ENCODE results near the gene UQCR11. TPM values are rescaled to one million over a fixed set of nuclear protein-coding genes. Genes with fewer than 3 reads are reported as not detected.

Gene UQCR11
- total RNA-seq, 1 experiment from 2014 or later = 256 TPM

DNA sequence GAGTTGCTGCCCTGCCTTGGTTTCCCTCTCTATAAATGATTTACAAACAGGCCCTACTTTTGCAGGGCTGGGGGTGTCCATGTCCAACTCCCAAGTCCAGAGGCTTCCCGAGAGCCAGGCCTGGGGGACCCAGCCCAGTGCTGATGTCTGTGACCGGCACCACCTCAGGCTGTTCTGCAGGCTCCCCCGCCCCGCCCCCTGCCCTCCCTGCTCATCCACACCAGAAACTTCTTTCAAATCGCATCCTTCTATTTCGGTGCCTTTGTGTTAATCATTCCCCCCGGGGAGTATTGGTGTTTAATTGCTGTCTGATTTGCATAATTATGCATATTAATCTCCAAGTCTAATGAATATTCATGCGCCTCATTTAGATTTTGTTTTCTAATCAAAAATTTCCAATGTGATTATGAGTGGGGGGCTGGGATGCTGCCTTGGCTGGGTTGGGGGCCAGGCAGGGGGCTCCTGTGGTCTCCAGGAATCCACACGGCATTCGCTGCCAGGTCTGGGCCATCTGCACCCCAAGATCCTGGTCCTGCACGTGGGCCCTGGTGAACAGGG lies 28.1 kb upstream of the UQCR11 start:
- no peak for TF ChIP-seq EZH2 (IDR thresholded peaks at IDR 0.05; ENCODE audit: borderline replicate concordance, low read depth, low read length, poor library complexity, severe bottlenecking)
- TF ChIP-seq, protein P1, sequence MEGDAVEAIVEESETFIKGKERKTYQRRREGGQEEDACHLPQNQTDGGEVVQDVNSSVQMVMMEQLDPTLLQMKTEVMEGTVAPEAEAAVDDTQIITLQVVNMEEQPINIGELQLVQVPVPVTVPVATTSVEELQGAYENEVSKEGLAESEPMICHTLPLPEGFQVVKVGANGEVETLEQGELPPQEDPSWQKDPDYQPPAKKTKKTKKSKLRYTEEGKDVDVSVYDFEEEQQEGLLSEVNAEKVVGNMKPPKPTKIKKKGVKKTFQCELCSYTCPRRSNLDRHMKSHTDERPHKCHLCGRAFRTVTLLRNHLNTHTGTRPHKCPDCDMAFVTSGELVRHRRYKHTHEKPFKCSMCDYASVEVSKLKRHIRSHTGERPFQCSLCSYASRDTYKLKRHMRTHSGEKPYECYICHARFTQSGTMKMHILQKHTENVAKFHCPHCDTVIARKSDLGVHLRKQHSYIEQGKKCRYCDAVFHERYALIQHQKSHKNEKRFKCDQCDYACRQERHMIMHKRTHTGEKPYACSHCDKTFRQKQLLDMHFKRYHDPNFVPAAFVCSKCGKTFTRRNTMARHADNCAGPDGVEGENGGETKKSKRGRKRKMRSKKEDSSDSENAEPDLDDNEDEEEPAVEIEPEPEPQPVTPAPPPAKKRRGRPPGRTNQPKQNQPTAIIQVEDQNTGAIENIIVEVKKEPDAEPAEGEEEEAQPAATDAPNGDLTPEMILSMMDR (conservative IDR thresholded peaks at IDR 0.05; ENCODE audit: low read depth, low read length) = no peak
- ChIA-PET POLR2A (ENCODE audit: low non-redundant PET) (no interaction called here), CTCF (no interaction called here)
- Histone ChIP-seq H3K4me3 (ENCODE audit: low read depth, low read length, poor library complexity, severe bottlenecking) (no peak overlapping the region), H3K4me1 (ENCODE audit: insufficient read depth, low read length, poor library complexity, severe bottlenecking) (peaks cover 5% of the 10 kb centered on the region), H3K27me3 (replicated peaks; ENCODE audit: insufficient read depth, low read depth, low read length, poor library complexity) (no peaks in the 10 kb centered on the region), H3K27ac (ENCODE audit: low read depth, low read length, poor library complexity, severe bottlenecking) (no peak overlapping the region), H3K9me3 (ENCODE audit: low read depth, low read length, poor library complexity, severe bottlenecking) (no peaks in the 10 kb centered on the region), H3K36me3 (ENCODE audit: insufficient read depth, low read length, poor library complexity, severe bottlenecking) (peaks cover 79% of the 10 kb centered on the region)
- intact Hi-C loops (cut with micrococcal nuclease; ENCODE audit: unreplicated experiment) = no loop called here
- no peak for DNase-seq (ENCODE audit: low spot score)
- no TSS peak for BruUV-seq (replicated peaks)

DNA sequence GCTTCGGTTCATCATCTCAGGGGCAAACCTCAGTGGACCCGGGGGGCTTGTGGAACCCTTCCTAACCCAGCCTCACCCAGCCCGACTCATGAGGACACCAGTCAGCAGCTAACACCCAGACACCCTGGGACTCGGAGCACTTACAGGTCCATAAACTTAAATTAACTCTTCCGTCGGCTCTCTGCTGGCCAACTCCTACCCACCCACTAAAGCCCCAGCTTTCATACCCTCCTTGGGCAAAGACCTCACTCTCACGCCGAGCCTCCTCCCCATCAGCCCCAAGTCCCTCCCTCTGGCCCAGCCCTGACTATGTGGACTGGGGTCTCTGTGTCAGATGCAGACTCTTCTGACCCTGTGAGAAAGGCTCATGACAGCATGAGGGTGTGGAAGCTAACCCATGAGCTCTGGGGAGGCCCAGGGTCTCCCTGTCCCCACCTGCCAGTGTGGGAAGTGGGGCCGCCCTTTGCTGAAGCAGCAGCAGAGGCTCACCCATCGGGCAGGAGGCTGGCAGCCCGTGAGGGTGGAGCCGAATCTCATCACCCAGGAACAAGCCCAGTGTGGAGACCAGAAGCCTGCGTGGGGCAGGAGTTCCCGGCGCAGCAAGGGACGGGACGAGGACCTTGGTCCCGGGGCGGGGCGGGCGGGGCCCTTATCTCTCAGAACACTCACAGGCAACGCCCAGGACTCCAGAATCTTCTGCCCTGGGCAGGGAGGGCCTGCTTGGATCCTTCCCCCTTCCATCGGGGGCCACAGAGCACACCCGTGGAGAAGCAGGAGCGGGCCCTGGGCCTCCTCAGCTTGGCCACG lies 27.4 kb upstream of the UQCR11 start:
- H3K27me3 ChIP-seq (replicated peaks; ENCODE audit: insufficient read depth, low read depth, low read length, poor library complexity) = no peaks in the 10 kb centered on the region
- intact Hi-C loops (cut with micrococcal nuclease; ENCODE audit: unreplicated experiment) = no loop called here
- peaks cover 5% of the 10 kb centered on the region for H3K4me1 ChIP-seq (ENCODE audit: insufficient read depth, low read length, poor library complexity, severe bottlenecking)
- no peaks in the 10 kb centered on the region for H3K9me3 ChIP-seq (ENCODE audit: low read depth, low read length, poor library complexity, severe bottlenecking)
- CTCF ChIA-PET = no interaction called here
- no peak overlapping the region for H3K27ac ChIP-seq (ENCODE audit: low read depth, low read length, poor library complexity, severe bottlenecking)
- no TSS peak for BruUV-seq (replicated peaks)
- POLR2A ChIA-PET (ENCODE audit: low non-redundant PET) = no interaction called here
- no peak overlapping the region for H3K4me3 ChIP-seq (ENCODE audit: low read depth, low read length, poor library complexity, severe bottlenecking)
- peaks cover 72% of the 10 kb centered on the region for H3K36me3 ChIP-seq (ENCODE audit: insufficient read depth, low read length, poor library complexity, severe bottlenecking)
- no peak for TF ChIP-seq EZH2 (IDR thresholded peaks at IDR 0.05; ENCODE audit: borderline replicate concordance, low read depth, low read length, poor library complexity, severe bottlenecking)
- TF ChIP-seq, protein P1 (conservative IDR thresholded peaks at IDR 0.05; ENCODE audit: low read depth, low read length) = no peak
- no peak for DNase-seq (ENCODE audit: low spot score)

DNA sequence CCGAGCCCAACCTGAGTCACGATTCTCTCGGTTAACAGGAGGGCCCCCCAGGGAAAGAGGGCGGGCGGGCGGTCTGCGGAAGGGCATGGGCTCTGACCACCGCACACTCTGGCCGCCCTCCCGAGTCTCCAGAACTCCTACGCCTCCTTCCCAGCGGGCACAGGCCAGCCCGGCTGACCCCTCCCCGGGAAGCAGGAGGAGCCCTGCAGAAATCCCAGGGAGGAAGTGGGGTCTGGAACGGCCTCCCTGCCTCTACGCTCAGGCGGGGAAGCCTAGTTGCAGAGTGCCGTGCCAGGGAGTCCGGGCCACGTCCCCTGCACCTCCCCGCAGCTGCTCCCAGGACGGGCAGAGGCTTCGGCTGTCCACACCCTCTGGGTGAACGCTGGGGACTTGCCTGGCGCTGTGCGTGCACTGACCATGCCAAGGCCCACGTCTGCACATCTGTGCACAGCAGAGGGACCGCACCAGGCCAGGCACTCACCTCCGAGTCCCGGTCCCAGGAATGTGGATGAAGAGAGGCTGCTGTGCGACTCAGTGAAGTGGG lies 26.4 kb upstream of the UQCR11 start:
- Histone ChIP-seq H3K36me3 (ENCODE audit: insufficient read depth, low read length, poor library complexity, severe bottlenecking) (peaks cover 64% of the 10 kb centered on the region), H3K4me3 (ENCODE audit: low read depth, low read length, poor library complexity, severe bottlenecking) (no peak overlapping the region), H3K27ac (ENCODE audit: low read depth, low read length, poor library complexity, severe bottlenecking) (no peak overlapping the region), H3K4me1 (ENCODE audit: insufficient read depth, low read length, poor library complexity, severe bottlenecking) (peaks cover 5% of the 10 kb centered on the region), H3K27me3 (replicated peaks; ENCODE audit: insufficient read depth, low read depth, low read length, poor library complexity) (no peaks in the 10 kb centered on the region), H3K9me3 (ENCODE audit: low read depth, low read length, poor library complexity, severe bottlenecking) (no peaks in the 10 kb centered on the region)
- BruUV-seq (replicated peaks) = no TSS peak
- no peak for DNase-seq (ENCODE audit: low spot score)
- TF ChIP-seq, protein P1 (conservative IDR thresholded peaks at IDR 0.05; ENCODE audit: low read depth, low read length) = no peak
- CTCF ChIA-PET = no interaction called here
- intact Hi-C loops (cut with micrococcal nuclease; ENCODE audit: unreplicated experiment) = no loop called here
- POLR2A ChIA-PET (ENCODE audit: low non-redundant PET) = no interaction called here

Data from A673 (cell line).